ENCODE measurements around the gene TTLL7.

Gene TTLL7

DNA sequence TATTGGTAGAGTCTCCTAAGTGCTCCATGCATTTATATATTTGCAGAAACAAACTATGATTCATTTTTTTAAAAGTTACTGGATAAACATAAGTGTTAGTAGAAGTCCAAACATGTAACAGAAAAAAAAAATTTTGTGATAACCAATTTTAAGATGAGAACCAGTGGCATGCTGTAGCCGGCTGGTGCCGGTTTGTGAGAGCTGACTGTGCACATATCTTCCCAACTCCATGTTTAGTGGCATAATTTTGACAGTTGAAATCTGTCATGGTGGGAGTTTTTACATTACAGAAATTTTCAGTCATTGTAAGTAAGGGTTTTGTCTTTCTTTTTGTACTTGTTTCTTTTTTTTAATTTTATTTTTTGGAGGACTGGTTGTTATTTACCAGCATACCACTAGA, 141.2 kb downstream of the TTLL7 start:
- DNase-seq = no peak

DNA sequence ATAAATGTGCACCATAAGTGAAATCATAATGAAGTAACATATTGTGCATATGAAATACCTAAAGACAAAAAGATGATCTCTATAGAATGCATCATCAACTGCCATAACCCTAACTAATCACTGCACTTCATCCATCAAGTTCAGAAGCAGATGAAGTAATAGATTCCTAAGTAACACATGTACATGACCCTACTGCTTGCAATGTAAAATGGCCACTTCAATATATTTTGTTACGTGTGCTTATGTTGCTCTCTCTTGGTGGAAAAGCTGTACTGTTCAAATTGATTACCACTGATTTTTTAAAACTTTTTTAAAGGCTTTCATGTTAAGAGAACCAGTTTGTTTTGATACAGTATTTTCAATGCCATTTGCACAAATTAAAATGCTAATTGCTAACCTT, 141.8 kb downstream of the TTLL7 start:
- DNase-seq = no peak

DNA sequence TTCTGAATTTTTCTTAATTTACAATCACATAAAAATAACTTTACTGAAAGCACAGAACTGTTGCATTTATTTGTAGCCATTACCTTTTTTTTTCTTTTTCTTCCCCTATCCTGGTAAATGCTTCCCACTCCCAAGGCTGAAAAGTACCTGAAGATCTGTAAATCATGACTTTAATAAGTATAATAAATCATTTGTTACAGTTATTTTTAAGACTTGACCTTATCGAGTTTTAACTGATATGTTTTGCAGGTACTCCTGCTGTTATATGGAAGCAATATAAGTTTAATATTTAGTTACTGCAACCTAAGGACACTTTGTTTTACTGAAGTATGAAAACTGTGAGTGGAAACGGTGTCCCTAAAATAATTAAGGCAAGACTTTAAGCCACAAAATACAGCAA, 142.6 kb downstream of the TTLL7 start:
- no peak for DNase-seq

DNA sequence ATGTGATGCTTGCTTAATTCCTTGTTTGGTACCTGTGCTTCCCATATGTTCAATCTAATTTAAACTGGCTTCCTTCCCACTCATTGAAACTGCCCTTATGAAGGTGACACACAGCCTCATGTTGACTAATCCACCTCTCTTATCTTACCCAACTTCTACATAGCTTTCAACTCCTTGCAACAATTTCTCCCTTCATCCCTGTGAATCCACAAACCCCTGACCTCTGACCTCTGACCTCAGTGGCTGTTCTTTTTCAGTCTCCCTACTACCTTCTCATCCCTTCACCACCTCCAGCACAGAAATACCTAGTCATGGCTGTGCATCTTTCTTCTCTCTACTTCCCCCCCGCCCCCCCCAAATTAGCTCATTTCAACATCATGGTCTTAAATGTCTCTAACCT, 144.5 kb downstream of the TTLL7 start:
- no peak for DNase-seq

DNA sequence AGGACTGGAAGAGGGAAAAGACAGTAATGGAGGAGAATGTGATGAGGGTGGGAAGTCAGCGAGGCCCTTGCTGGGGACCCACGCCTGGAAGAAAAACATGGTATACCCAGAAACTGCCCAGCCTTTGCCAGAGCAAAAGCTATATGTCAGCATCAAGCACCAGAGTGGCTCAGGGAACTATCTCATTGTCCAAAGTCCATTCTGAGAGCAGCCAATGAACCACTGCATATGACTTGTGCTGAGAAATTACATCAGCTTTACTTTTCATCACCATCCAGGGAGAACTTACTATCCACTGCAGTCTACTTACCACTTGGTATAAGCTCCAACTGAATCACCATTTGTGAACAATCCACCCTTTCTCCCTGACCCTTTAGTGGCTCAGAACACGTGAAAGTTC, 148.1 kb downstream of the TTLL7 start:
- DNase-seq = no peak

DNA sequence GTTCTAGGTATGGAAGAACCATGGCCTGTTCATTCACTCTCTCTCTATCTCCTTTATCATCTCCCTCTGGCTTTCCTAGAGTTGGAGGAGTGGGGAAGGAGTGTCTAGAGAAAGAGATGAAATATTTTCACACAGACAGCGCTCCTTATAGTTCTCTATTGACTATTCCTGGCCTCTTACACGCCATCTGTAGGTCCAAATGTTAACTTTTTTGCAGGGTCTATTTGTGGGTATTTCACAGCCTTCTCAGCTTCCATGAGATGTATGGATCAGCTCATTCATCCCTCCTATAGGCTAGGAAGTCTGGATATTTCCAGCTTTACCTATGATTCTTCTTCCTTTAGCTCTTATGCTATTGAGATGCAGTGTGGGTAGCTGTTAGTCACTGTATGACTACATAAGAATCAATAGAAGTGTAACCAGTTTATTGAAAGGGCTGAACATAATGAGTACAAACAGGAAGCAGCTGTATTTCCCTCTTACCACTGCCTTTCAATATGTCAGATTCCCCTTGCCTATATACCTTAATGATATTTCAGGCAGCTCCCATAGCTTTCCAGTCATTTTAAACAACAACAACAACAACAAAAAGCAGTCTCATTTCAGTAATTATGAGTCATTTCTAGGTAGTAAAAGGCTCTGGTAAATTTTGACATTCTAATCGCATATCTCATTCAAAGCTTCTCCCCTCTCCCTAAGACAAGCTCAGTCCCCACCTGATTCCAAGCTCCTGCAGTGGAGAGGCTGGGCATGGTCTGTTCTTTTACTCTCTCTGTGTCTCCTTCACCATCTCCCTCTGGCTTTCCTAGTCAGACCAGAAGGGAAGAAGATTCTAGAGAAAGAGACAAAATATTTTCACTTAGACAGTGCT, 149.5 kb downstream of the TTLL7 start:
- no peak for DNase-seq

DNA sequence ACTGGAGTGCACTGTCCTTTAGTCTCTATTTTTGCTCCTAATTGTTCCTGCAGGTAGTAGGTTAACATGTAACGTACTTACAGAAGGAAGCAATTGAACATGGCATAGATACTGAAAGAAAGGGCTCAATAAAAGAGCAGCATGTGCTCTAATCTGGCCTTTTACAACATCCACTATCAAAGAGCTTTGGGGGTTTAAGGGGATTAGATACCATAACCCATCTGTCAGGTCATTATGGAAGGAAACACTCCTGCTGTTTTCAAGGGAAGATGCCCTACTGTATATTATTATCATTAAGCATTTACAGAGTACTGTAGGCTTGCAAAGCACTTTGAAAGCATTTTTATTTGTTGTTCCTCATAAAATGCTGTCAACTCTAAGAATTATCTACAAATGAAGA, 152.8 kb downstream of the TTLL7 start:
- no peak for DNase-seq

DNA sequence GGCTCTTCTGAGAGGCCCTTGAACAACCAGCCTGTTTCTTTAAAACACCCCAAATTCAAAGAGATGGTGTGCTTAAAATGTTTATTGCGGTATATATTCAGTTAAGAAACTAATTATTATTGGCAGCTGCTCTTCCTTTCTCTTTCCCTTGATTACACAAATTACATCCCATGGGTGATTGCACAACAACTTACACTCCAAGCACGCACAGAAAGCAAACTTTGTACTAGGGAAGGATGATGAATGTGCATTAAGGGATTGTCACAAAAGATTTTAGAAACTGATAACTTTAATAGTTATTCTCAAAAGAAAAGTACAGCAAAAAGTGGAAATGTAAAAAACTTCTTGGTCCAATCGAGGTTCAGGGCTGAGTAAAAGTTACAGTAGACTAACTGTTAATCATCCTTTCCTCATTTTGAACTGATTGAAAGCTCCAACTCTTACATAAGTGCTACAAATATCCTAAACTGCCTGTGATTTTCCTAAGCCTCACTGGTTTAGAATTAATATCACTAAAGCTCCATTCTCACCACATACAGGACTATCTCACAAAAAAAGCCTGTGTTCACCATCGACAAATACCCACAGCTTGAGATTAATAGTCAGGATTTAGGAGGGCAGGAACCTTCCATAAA, 153.4 kb downstream of the TTLL7 start:
- no peak for DNase-seq

DNA sequence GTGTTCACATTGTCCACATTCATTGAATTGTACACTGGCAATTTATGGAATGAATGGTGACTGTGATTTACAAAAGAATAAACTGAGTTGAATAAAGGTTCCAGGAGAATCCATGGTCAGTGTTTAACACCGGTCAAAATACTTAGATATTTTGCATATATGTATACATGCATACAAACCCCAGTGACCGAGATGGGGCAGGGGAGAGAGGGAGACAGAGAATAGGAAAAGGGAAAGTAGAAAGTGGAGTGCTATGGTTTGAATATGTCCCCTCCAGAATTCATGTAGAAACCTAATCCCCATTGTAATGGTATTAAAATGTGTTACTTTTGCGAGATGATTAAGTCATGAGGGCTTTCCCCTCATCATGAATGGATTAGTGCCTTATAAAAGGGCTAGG, 154.4 kb downstream of the TTLL7 start:
- no peak for DNase-seq

DNA sequence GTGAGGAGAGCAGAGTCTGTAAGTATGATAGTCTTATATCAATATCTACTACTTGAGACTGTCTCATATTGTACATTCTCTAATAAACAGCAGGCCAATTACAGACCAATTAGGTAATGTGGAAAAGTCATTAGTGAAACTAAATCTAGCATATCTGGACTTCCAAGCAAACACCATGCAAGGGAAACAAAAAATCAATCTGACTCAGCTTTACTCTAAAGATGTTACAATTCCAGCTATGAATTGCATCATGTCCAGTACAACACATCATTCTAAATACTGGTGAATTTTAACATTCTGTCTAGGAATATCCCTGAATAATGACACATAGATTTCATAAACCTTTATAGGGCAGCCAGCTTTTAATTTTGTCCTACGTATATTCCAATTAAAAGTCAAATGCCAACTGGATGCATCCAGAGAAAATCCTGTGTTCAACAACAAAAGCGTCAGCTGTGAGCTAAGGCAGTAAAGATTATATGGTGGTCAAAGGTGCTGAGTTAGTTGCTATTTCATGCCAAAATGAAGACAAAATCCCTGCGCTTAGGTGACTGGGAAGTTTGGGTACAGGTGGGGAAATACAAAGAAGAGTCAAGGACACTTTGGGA, 159.3 kb downstream of the TTLL7 start:
- no peak for DNase-seq

DNA sequence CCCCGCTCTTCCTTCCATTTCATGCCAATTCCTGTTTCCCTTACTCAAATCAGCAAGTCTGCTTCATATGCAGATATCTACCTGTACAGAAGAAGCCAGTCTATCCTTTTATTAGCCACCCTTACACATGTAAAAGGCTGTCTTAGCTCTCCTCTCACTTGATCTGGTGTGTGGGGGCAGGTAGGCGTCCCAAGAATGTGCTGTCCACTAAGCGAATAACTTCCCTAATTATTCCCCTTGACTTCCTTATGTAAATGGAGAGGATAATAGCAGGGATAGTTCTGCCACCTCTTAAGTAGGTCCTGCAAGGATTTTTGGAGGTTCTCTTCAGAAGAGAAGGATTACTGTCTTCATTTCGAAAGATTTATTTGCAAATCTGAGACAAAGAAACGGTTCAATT, 160.4 kb downstream of the TTLL7 start:
- no peak for DNase-seq

DNA sequence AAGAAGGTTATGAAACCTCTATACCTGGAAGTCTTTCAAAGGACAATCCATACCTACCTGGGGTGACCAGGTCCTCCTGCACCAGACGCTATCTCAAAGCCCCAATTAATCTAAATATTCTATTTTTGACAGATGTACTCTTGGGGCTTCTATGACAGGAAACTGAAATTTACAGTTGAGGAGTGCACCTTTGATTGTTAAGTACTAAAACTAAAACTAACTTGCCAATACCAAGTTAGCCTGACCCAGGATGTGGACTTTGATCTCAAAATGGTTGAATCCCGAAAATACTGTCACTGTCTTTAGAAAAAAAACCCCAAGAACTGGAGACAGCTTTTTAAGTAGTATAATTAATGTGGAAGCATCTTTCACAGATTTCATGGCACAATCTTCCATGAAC, 162.4 kb downstream of the TTLL7 start:
- DNase-seq = no peak

DNA sequence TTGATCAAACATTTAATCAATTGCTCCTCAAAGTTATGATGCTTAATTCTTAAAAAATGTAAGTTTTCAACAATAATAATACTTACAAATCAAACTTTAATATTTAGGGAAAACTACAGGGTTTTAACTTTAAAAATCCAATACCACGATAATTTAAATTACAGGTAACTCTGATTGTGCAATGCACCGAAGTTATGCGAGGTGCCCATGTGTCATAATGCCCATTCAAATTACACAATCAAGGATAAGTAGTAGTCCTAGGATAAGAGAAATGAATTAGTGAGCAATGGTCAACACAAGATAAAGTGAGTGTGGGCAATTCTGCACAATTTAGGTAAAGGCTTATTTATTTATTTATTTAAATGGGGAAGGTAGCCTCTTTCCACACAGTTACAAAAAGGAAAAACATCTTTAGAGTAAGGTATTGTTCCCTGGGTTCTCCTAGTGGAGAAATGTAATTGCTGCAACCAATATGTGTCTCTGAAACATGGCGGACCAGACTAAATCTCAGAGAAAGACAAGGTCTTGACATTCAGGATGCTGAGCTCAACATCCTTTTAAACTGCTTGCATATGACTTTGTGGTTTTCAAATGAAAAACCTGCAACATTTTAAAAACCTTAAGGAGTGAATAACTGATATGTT, 164.2 kb downstream of the TTLL7 start:
- no peak for DNase-seq

DNA sequence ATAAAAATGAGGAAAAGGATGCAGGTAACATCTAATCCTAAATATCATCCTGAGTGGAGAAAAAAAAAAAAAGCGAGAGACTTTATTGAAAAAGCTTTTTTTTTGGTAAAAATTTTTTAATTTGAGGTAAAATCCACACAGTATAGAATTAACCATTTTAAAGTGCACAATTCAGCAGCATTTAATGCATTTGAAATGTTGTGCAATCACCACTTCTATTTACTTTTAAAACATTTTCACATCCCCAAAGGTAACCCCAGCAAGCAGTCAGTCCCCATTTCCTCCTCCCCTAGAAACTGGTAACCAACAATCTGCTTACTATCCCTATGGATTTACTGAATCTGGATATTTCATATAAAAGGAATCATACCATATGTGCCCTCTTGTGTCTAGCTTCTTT, 166.7 kb downstream of the TTLL7 start:
- DNase-seq = no peak

DNA sequence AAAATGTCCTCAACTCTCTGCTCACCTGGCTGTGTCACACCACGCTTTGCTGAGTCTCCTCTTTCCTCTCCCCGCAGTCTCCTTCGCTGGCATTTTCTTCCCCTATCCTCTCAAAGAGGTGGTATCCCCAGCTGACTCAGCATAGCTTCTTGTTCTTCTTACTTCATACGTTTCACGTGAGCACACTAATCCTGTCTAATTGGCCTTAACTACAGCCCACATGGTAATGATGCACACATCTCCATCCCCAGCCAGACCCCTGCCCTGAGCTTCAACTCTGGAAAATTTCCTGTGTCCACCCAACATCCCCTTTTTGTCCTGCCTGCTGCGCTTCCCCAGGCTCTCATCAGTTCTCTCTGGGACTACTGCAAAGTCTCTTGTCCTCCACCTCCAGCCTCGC, 169.8 kb downstream of the TTLL7 start:
- no peak for DNase-seq

DNA sequence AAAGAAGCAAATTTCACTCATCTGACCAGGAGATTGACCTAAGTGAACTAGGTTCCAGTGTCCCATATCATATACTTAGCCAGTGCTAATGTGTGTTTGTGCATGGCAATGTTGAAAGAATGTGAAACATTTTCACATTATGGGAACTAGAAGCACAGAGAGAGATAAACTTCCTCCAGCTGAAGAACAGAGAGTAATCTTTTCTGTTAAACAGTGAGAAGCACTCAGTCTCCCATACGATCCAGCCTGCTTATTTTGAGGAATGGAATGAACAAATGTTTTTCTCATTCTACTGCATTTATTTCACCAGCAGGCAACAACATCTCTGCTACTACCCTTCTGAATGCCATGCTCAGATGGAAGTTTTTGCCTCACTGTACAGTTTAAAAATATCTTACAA, 170.5 kb downstream of the TTLL7 start:
- DNase-seq = no peak

DNA sequence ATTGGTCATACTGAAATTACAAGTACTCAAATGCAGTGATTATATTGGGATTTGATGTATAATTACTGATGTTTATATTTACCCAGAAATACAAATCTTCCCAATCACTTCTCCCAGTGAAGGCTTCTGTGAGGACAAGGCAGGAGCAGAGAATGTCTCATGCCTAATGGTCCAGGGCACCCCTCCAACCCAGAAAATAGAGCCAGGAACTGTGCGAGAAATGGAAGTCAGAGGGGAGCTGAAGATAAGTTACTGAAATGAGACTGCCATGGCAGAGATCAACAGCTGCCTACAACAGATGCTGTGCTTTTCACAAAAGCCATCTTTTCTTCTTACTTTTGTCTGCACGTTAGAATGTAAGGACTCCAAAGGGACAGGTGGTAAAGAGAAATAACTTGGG, 171.2 kb downstream of the TTLL7 start:
- DNase-seq = peak; percentile 32

DNA sequence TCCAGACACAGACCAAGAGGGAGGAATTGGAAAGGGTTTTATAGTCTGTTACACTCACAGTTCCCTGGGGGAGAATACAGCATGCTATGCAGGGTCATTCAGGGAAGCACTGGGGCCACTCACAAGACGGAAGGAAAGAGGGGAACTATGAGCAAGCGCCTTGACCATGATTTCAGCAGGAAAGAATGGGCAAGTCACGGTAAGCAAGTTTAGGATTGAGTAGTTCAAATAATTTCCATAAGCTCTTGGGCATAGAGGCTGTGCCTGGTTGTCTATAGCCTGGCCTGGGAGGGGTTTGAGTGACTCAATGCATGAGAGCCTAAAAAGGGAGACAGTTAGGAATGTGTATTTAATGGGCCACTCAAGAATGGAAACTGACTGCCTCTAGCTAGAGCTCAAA, 176.7 kb downstream of the TTLL7 start:
- DNase-seq = no peak

DNA sequence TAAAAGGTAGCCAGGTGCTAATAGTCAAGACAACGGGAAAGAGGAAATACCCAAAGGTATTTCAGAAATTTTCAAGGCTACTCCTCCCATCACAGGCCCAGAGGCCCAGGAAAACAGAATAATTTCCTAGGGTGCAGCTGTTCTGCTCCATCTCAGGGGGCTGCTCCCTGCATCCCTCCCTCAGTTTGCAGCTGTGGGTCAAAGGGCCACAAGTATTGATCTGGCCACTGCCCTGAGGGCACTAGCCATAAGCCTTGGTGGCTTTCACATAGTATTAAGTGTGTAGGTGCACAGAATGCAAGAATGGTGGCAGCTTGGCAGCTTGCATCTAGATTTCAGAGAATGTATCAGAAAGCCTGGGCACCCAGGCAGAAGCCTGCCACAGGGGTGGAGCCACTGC, 179.5 kb downstream of the TTLL7 start:
- DNase-seq = no peak

DNA sequence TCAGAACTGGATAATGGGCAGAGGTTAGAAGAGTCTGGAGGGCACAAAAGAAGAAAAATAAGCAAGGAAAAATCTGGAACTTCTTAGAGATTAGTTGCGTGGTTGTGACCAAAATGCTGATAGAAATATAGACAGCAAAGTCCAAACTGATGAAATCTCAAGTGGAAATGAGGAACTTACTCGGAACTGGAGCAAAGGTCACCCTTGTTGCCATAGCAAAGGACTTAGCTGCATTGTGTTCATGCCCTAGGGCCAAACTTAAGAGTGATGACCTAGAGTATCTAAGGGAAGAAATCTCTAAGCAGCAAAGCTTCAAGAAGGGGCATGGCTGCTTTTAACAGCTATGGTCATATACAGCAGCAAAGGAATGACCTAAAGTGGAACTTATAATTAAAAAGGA, 180.0 kb downstream of the TTLL7 start:
- no peak for DNase-seq

DNA sequence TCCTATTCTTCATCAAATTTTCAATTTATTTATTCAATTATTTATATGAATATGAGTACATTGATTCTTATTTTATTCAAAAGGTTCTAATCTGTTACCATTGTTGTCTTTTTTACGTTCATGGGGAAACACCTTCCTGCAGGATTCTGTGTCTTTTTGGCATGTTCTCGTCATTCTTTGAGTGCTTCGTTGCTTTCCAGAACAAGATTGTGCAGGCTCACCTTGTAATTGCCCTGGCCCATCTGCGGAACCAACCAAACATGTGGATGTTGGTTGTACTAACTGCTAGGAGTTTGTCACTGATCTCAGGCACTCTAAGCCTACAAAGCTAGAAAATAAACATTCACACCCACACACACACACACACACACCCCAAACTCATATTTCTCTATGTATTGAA, 182.1 kb downstream of the TTLL7 start:
- DNase-seq = no peak

DNA sequence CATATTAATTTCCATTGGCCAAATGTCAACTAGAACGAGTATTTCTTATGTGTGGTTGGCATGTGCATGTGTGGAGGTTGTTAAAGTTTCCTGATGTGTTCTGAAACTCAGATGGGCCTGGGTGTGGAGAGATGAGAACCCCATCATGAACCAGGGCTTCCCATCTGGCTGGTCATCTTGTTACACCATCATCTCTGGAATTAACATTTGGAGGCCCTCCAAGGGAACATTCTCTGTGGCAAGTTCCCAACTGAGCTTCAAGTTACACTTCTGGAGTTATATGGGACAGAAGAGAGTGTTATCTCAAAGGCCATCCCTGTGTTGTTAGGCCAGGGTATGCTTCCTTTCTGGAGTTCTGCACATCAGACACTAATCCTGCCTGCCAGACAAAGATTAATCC, 183.6 kb downstream of the TTLL7 start:
- peak; percentile 52 for DNase-seq
